K562 (cell line): ENCODE results near the gene LZTS3. TPM values are rescaled to one million over a fixed set of nuclear protein-coding genes. Genes with fewer than 3 reads are reported as not detected.
A peak's percentile ranks its signal among the peaks of the same experiment; 100 is the strongest.

Source experiments
- ATAC-seq: fragments of 200-7000 bp; cut with Tn5 transposase; 3 replicates; pipeline ENCODE4 v1.9.1; 2020; ENCODE audit warnings: moderate library complexity
- BruUV-seq: library from RNA; stranded (reverse); fragments of 400-500 nt; replicated peaks from 2 replicates; lab custom pipeline; 2021; lab: Mats Ljungman, UMichigan
- CTCF ChIA-PET: fragments of 300-600 bp; formaldehyde crosslinking; extraction: SDS; loops from one replicate; lab custom pipeline; 2021; ENCODE audit warnings: low intra/inter-chr PET ratio; lab: Yijun Ruan, JAX
- POLR2A ChIA-PET: fragments of 300-600, 350-650 bp; sonication (Branson Sonifier 250); formaldehyde crosslinking; extraction: SDS; loops from one replicate; lab custom pipeline; 2021; ENCODE audit warnings: antibody characterized with exemption, inconsistent platforms; lab: Yijun Ruan, JAX
- DNase-seq, 4 experiments: peaks; one replicate each; pipeline versions ENCODE4 v3.0.0 to v3.0.0-alpha.2; 2011 to 2018; ENCODE audit warnings: low spot score in 3 of 4, mixed read lengths in 3 of 4; ENCODE audit errors: extremely low read depth in 1 of 4
- FAIRE-seq: peaks from 2 replicates; lab custom pipeline; 2011; peaks lifted over from hg19 to GRCh38; lab: Jason Lieb, UNC
- H2AFZ ChIP-seq: 2 replicates; pipeline ENCODE4 v1.6.0; 2011; ENCODE audit warnings: low read depth, low read length, control low read depth, inconsistent platforms
- H3K27ac ChIP-seq: fragments of 200-600 bp; 3 replicates; pipeline ENCODE4 v1.8.0; 2011; ENCODE audit warnings: low read depth, mild to moderate bottlenecking, control low read depth, inconsistent platforms, low read length, moderate library complexity, mixed read lengths; ENCODE audit errors: extremely low read depth
- H3K27me3 ChIP-seq, 2 experiments: fragments of 300-600 bp in 1 of 2; 2 replicates in 1 of 2; 3 replicates in 1 of 2; pipeline versions ENCODE4 v1.6.0 to v1.8.0; 2011; ENCODE audit warnings: inconsistent platforms in 2 of 2, low read length in 2 of 2, mild to moderate bottlenecking in 1 of 2, mixed read lengths in 1 of 2, moderate library complexity in 1 of 2; ENCODE audit not compliant: control insufficient read depth in 2 of 2, insufficient read depth in 2 of 2
- H3K36me3 ChIP-seq: fragments of 300-600 bp; 3 replicates; pipeline ENCODE4 v1.8.0; 2011; ENCODE audit warnings: mild to moderate bottlenecking, low read length, inconsistent platforms; ENCODE audit not compliant: control insufficient read depth, insufficient read depth
- H3K4me1 ChIP-seq, 2 experiments: fragments of 200-600 bp in 1 of 2; replicated peaks in 1 of 2; 2 replicates in 1 of 2; 3 replicates in 1 of 2; pipeline versions ENCODE4 v1.5.1 to v1.8.0; 2011; ENCODE audit warnings: inconsistent platforms in 2 of 2, low read length in 2 of 2, mild to moderate bottlenecking in 1 of 2, mixed read lengths in 1 of 2, moderate library complexity in 1 of 2; ENCODE audit not compliant: control insufficient read depth in 2 of 2, insufficient read depth in 2 of 2
- H3K4me2 ChIP-seq: 2 replicates; pipeline ENCODE4 v1.6.1; 2011; ENCODE audit warnings: low read length, control low read depth, inconsistent platforms, mixed read lengths; ENCODE audit not compliant: insufficient read depth
- H3K4me3 ChIP-seq: fragments of 200-600 bp; sonication (generic), shearing (Covaris generic); 2 replicates; pipeline ENCODE4 v1.5.1; 2016; ENCODE audit warnings: control low read depth, inconsistent platforms
- H3K79me2 ChIP-seq: fragments of 200-600 bp; 3 replicates; pipeline ENCODE4 v1.8.0; 2011; ENCODE audit warnings: low read length, inconsistent platforms; ENCODE audit not compliant: control insufficient read depth, insufficient read depth
- H3K9ac ChIP-seq, 2 experiments: 2 replicates each; pipeline versions ENCODE4 v1.6.0 to v1.6.1; 2011; ENCODE audit warnings: low read depth in 2 of 2, low read length in 2 of 2, control low read depth in 1 of 2, inconsistent platforms in 1 of 2, mild to moderate bottlenecking in 1 of 2, mixed read lengths in 1 of 2; ENCODE audit not compliant: insufficient read depth in 1 of 2
- H3K9me1 ChIP-seq: one replicate; pipeline ENCODE4 v1.6.0; 2011; ENCODE audit warnings: inconsistent platforms, mild to moderate bottlenecking, low read length, moderate library complexity; ENCODE audit not compliant: control insufficient read depth, insufficient read depth
- H3K9me3 ChIP-seq: replicated peaks from 2 replicates; pipeline ENCODE4 v1.5.1; 2011; ENCODE audit warnings: low read depth, low read length, inconsistent platforms; ENCODE audit not compliant: control insufficient read depth, insufficient read depth
- H4K20me1 ChIP-seq: replicated peaks from 2 replicates; pipeline ENCODE4 v1.6.1; 2011; ENCODE audit warnings: low read length, inconsistent platforms, mixed read lengths; ENCODE audit not compliant: control insufficient read depth, insufficient read depth
- ZNF121 ChIP-seq: sonication (generic); formaldehyde crosslinking; conservative IDR thresholded peaks from 2 replicates; pipeline ENCODE4 v1.8.0; 2022; ENCODE audit warnings: missing genetic modification reagents
- ZNF347 ChIP-seq: fragments of 450-650 bp; formaldehyde crosslinking; IDR thresholded peaks from 2 replicates; pipeline ENCODE4 v1.4.0; 2020; ENCODE audit warnings: low read depth, mild to moderate bottlenecking, moderate library complexity
- ZNF785 ChIP-seq: fragments of 250-450 bp; sonication (Bioruptor Pico); IDR thresholded peaks from 2 replicates; pipeline ENCODE4 v1.4.0; 2020; ENCODE audit warnings: mild to moderate bottlenecking
- WGBS: fragments of 100-300 bp; shearing (Covaris generic); methylation state at CpG from one replicate; pipeline ENCODE4 v1.1.6; 2016; ENCODE audit warnings: low coverage, mixed read lengths; ENCODE audit not compliant: insufficient coverage; ENCODE audit errors: missing lambda C conversion rate; 5-methylcytosine and 5-hydroxymethylcytosine counted together
- in situ Hi-C: fragments of 300-500 bp; cut with MboI; formaldehyde crosslinking; loops from 4 replicates; pipeline ENCODE4 v1.15.0; 2018; ENCODE audit warnings: inconsistent platforms, mixed read lengths
- intact Hi-C: fragments of 100-400 bp; cut with micrococcal nuclease; formaldehyde crosslinking; loops from 2 replicates; pipeline ENCODE4 v1.14.2; 2022
- polyA plus RNA-seq, 8 experiments: library from polyadenylated mRNA; depleted of rRNA in 4 of 8; stranded (reverse) in 5 of 8; unstranded in 3 of 8; fragments of >200 nt; fragmentation: Nextera tagmentation in 2 of 8; fragmentation: Illumina TruSeq in 1 of 8; extraction: Ambion mirVana in 2 of 8; extraction: Trizol in 1 of 8; gene quantifications; 2 replicates each; pipeline versions ENCODE4 v1.2.1 to v1.2.3, GENCODE V29; 2011 to 2014; ENCODE audit warnings: inconsistent platforms in 1 of 8, missing spikeins in 1 of 8
- total RNA-seq, 7 experiments: library from RNA; depleted of rRNA in 6 of 7; stranded (reverse); fragments of >200 nt in 6 of 7; fragmentation: Illumina TruSeq in 2 of 7; extraction: Trizol in 2 of 7; gene quantifications; 2 replicates each; pipeline versions ENCODE4 v1.2.1 to v1.2.3, GENCODE V29; 2011 to 2021; ENCODE audit warnings: low replicate concordance in 1 of 7

LZTS3 gene
- total and polyA plus RNA-seq, 9 of the 15 experiments (the other 6 are each of a cell fraction or from before 2014, with no cell fraction given): 0.07 to 2.9 (median 2.0) TPM

DNA sequence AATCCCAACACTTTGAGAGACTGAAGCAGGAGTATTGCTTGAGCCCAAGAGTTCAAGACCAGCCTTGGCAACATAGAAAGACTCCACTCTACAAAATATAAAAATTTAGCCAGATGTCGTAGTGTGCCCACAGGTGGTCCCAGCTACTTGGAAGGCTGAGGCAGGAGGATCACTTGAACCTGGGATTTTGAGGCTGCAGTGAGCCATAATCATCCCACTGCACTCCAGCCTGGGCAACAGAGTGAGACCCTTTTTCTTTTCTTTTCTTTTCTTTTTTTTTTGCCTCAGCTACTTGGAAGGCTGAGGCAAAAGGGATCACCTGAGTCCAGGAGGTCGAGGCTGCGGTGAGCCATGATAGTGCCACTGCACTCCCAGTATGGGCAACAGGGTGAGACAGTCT is 31.6 kb downstream of the LZTS3 start:
- TF ChIP-seq ZNF347 (CRISPR knock-in tag) (no peak), ZNF121 (CRISPR knock-in tag) (peak; percentile 66)
- BruUV-seq: no TSS peak
- H3K4me3 ChIP-seq: no peak overlapping the region
- no peaks in the 10 kb centered on the region for H3K9me3 ChIP-seq
- H3K4me2 ChIP-seq: no peak overlapping the region
- H3K9ac ChIP-seq: no peak overlapping the region
- FAIRE-seq: no peak
- H4K20me1 ChIP-seq: 0 out of 2 replicates have a peak, but pooled peaks cover 5% of the 10 kb centered on the region
- no peak overlapping the region for H2AFZ ChIP-seq
- no peak for DNase-seq
- peaks cover 7% of the 10 kb centered on the region; the same call in 2 of the 3 replicates for H3K79me2 ChIP-seq
- no peak for ATAC-seq
- no peaks in the 10 kb centered on the region for H3K9me1 ChIP-seq
- H3K27ac ChIP-seq: no peak overlapping the region
- 100% methylated on average over 1 of the region's 3 CpGs for WGBS
- CTCF ChIA-PET: no interaction called here
- H3K27me3 ChIP-seq: no peaks in the 10 kb centered on the region
- peaks cover 5% of the 10 kb centered on the region; the same call in 2 of the 3 replicates for H3K36me3 ChIP-seq
- intact Hi-C loops: no loop called here
- in situ Hi-C loops: no loop called here
- POLR2A ChIA-PET: interaction anchor here (0.6 kb wide), 1 partner anchor 51 kb away, joined by 3 read pairs; no protein-coding TSS in a partner anchor
- H3K4me1 ChIP-seq: peaks cover 0 to 4% of the 10 kb centered on the region in 2 experiments; a peak in 2 of 5 replicates

DNA sequence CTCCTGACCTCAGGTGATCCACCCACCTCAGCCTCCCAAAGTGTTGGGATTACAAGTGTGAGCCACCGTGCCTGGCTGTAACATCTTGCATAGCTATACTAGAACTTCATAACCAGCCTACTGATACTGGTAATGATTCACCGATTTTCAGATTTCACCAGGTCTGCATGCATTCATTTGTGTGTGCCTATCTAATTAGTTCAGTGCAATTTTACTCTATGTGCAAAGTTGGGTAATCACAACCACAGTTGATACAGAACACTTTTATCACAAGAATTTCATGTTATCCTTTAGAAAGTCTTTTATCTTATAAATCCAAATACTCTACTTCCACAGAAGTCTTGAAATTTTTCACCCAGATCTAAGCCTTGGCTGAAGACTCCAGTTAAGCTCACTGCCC is 35.9 kb downstream of the LZTS3 start:
- in situ Hi-C loops (no loop called here), intact Hi-C loops (no loop called here)
- no peaks in the 10 kb centered on the region for H3K36me3 ChIP-seq
- H4K20me1 ChIP-seq: no peaks in the 10 kb centered on the region
- 78% methylated on average over 2 of the region's 2 CpGs for WGBS
- no peaks in the 10 kb centered on the region for H3K9me1 ChIP-seq
- H3K4me3 ChIP-seq: no peak overlapping the region
- no peak for TF ChIP-seq ZNF785 (CRISPR knock-in tag)
- FAIRE-seq: no peak
- no peaks in the 10 kb centered on the region; the same call in 2 of the 3 replicates for H3K79me2 ChIP-seq
- no peaks in the 10 kb centered on the region for H3K27me3 ChIP-seq
- CTCF ChIA-PET: no interaction called here
- no peak for ATAC-seq
- no peak overlapping the region for H3K27ac ChIP-seq
- DNase-seq: no peak
- POLR2A ChIA-PET: interaction anchor here (0.6 kb wide), 1 partner anchor 83 kb away, joined by 3 read pairs; no protein-coding TSS in a partner anchor
- no peak overlapping the region for H3K9ac ChIP-seq
- no peak overlapping the region for H3K4me2 ChIP-seq
- H3K4me1 ChIP-seq: peaks cover 0 to 4% of the 10 kb centered on the region in 2 experiments; a peak in 2 of 5 replicates
- no TSS peak for BruUV-seq
- no peaks in the 10 kb centered on the region for H3K9me3 ChIP-seq
- no peak overlapping the region for H2AFZ ChIP-seq
